ENCODE results near the gene CGNL1. TPM values are rescaled to one million over a fixed set of nuclear protein-coding genes. Genes with fewer than 3 reads are reported as not detected.

The CGNL1 gene
- total RNA-seq, 1 donor from 2014 or later, result 2.8 TPM

GRCh38 chr15:57451555-57451954 is 75.2 kb downstream of the CGNL1 start:
- no peak overlapping the region for H3K4me3 ChIP-seq (ENCODE audit: low read depth, low read length)
- H3K36me3 ChIP-seq (ENCODE audit: control insufficient read depth, insufficient read depth, low read length), result peaks cover 2% of the 10 kb centered on the region
- no peak for TF ChIP-seq CTCF (IDR thresholded peaks at IDR 0.05; ENCODE audit: insufficient read depth, low read length, poor library complexity, severe bottlenecking)
- no peak for DNase-seq (ENCODE audit: low read depth)
- no peaks in the 10 kb centered on the region for H3K27me3 ChIP-seq (ENCODE audit: control insufficient read depth, insufficient read depth, low read length)

DNA sequence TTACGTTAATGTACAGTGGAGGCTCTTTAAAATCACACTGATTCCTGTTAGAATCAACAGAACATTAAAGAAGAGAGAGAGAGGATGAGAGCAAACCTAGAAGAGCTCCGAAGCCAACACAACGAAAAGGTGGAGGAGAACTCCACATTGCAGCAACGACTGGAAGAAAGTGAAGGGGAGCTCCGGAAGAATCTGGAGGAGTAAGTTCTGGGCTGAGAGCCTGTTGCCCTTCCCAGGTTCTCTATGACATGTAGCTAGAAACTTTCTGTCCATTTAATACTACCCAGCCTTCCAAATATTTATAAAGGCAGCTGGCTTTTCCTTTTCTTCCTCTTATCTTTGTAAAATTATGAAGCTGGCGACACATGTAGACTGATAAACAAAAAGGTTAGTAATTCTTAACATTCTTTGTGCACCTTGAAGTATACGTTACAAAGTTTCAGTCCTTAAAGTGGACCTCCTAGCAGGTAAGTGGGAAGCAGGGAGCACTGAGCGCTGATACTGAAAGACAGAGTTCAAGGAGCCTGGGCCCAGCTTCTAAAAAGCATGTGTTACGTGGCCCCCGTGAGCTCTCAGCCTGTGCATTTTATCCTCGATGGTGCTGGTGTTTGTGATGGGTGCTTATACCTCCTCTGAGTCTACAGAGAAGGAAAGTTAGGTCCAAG is 75.9 kb downstream of the CGNL1 start:
- DNase-seq (ENCODE audit: low read depth), result no peak
- no peak for TF ChIP-seq CTCF (IDR thresholded peaks at IDR 0.05; ENCODE audit: insufficient read depth, low read length, poor library complexity, severe bottlenecking)
- H3K36me3 ChIP-seq (ENCODE audit: control insufficient read depth, insufficient read depth, low read length), result peaks cover 2% of the 10 kb centered on the region
- no peak overlapping the region for H3K4me3 ChIP-seq (ENCODE audit: low read depth, low read length)
- no peaks in the 10 kb centered on the region for H3K27me3 ChIP-seq (ENCODE audit: control insufficient read depth, insufficient read depth, low read length)

DNA sequence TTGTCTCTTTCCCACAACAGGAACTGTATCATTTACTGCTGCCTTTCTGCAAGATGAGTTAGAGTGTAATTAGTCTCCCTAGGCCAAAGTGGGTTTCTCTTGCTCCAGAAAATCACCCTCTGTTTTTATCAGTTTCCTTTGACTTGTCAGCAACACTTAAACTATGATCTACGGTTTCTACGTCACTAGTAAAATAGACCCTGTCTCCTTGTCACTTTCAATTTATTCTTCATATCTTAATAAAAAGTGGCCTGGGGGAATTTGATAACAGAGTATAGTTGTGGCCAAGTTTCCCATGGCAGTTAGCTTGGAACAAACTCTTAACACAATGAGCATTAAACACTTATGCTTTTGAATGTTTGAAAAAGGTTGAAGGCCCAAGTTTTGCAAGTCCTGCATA is 79.6 kb downstream of the CGNL1 start:
- no peak for DNase-seq (ENCODE audit: low read depth)
- Histone ChIP-seq H3K36me3 (ENCODE audit: control insufficient read depth, insufficient read depth, low read length) (peaks cover 2% of the 10 kb centered on the region), H3K27me3 (ENCODE audit: control insufficient read depth, insufficient read depth, low read length) (no peaks in the 10 kb centered on the region), H3K4me3 (ENCODE audit: low read depth, low read length) (no peak overlapping the region)
- TF ChIP-seq CTCF (IDR thresholded peaks at IDR 0.05; ENCODE audit: insufficient read depth, low read length, poor library complexity, severe bottlenecking), result no peak

DNA sequence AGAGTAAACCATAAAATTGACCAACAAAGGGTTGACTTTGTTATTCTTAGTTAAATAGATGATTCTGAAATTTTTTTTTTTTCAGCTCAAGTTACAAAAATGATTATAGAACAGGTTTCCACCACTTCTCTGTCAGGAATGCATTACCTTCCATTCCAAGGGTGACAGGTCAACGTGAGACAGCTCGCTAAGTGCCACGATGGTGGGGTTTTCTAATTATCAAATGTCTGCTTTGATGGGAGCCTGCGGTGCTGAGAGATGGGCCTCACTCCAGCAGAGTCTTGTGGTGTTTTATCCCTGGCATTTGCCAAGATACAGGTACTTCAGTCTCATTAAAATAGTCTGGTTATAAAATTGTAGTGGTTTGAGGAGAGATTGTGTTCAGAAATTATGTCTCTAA is 80.3 kb downstream of the CGNL1 start:
- Histone ChIP-seq H3K4me3 (ENCODE audit: low read depth, low read length) (no peak overlapping the region), H3K27me3 (ENCODE audit: control insufficient read depth, insufficient read depth, low read length) (no peaks in the 10 kb centered on the region), H3K36me3 (ENCODE audit: control insufficient read depth, insufficient read depth, low read length) (peaks cover 2% of the 10 kb centered on the region)
- no peak for DNase-seq (ENCODE audit: low read depth)
- no peak for TF ChIP-seq CTCF (IDR thresholded peaks at IDR 0.05; ENCODE audit: insufficient read depth, low read length, poor library complexity, severe bottlenecking)

- TF ChIP-seq CTCF (IDR thresholded peaks at IDR 0.05; ENCODE audit: insufficient read depth, low read length, poor library complexity, severe bottlenecking), result no peak
- H3K27me3 ChIP-seq (ENCODE audit: control insufficient read depth, insufficient read depth, low read length), result no peaks in the 10 kb centered on the region
- no peak for DNase-seq (ENCODE audit: low read depth)
- H3K36me3 ChIP-seq (ENCODE audit: control insufficient read depth, insufficient read depth, low read length), result peaks cover 2% of the 10 kb centered on the region
- no peak overlapping the region for H3K4me3 ChIP-seq (ENCODE audit: low read depth, low read length)
Measured at GRCh38 chr15:57457726-57458125, 81.4 kb downstream of the CGNL1 start.

DNA sequence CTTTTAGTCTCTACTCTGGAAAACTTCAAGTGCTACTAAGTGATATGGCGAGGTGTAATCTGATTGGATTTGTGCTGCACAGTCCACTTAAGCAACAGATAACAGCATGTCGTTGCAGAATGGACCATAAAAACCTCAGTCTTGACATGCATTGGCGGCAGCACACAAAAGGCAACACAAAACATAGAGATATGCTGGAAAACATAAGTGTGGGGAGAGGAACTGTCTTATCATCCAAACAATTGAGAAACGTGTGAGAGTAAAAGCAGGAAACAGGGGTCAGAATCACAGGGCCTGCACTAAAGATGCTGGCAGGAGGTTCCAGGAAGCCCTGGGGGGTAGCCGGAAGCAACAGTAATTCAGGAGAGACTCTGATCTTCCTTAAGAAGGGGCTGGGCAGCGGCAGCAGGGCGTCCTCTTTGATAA is 82.1 kb downstream of the CGNL1 start:
- Histone ChIP-seq H3K27me3 (ENCODE audit: control insufficient read depth, insufficient read depth, low read length) (no peaks in the 10 kb centered on the region), H3K4me3 (ENCODE audit: low read depth, low read length) (no peak overlapping the region), H3K36me3 (ENCODE audit: control insufficient read depth, insufficient read depth, low read length) (peaks cover 2% of the 10 kb centered on the region)
- DNase-seq (ENCODE audit: low read depth), result no peak
- TF ChIP-seq CTCF (IDR thresholded peaks at IDR 0.05; ENCODE audit: insufficient read depth, low read length, poor library complexity, severe bottlenecking), result no peak

Data from kidney epithelial cell (primary cell).